Tibial artery (tissue), 4 donors: ENCODE data around the gene ALDH3A1.
A peak's percentile ranks its signal among the peaks of the same experiment; 100 is the strongest.
"Not testable (repeated sequence)": the region's sequence is repeated elsewhere in the genome, so short reads cannot be mapped to it uniquely, and the experiment has no call there.

Experiments used
- DNase-seq, 2 donors: peaks; one replicate each; pipeline ENCODE4 v3.0.0-alpha.2; 2019
- H3K27ac ChIP-seq, 2 donors: fragments of 200-600 bp; sonication (generic) in 1 of 2; 1 replicate in 1 of 2; 2 replicates in 1 of 2; pipeline ENCODE4 v1.5.1; 2018 to 2019; ENCODE audit warnings: mild to moderate bottlenecking in 1 of 2
- H3K27me3 ChIP-seq, 2 donors: fragments of 200-600 bp; sonication (generic) in 1 of 2; one replicate each; pipeline versions ENCODE4 v1.5.1 to v1.6.0; 2016 to 2019
- H3K36me3 ChIP-seq, 3 donors: fragments of 200-600 bp; sonication (generic) in 2 of 3; one replicate each; pipeline ENCODE4 v1.5.1; 2016 to 2019; ENCODE audit warnings: mild to moderate bottlenecking in 2 of 3
- H3K4me1 ChIP-seq, 4 donors: fragments of 200-600 bp; sonication (generic) in 2 of 4; 1 replicate in 3 of 4; 2 replicates in 1 of 4; pipeline ENCODE4 v1.5.1; 2016 to 2019
- H3K4me3 ChIP-seq, 2 donors: fragments of 200-600 bp; sonication (generic) in 1 of 2; 1 replicate in 1 of 2; 2 replicates in 1 of 2; pipeline ENCODE4 v1.5.1; 2018 to 2019; ENCODE audit warnings: mild to moderate bottlenecking in 2 of 2
- H3K9me3 ChIP-seq, 3 donors: fragments of 200-600 bp; sonication (generic) in 1 of 3; one replicate each; pipeline ENCODE4 v1.5.1; 2016 to 2019
- CTCF ChIP-seq, 2 experiments: fragments of 200-600 bp in 1 of 2; fragments of 450-650 bp in 1 of 2; IDR thresholded peaks; one replicate each; pipeline ENCODE4 v1.5.1; 2017 to 2019; ENCODE audit warnings: antibody characterized with exemption in 2 of 2, mild to moderate bottlenecking in 1 of 2, moderate library complexity in 1 of 2
- intact Hi-C: fragments of 100-400 bp; cut with DNase I; formaldehyde crosslinking; loops from one replicate; pipeline ENCODE4 v1.15.0; 2023; ENCODE audit warnings: low total_unique reads

The ALDH3A1 gene

GRCh38 chr17:19769946-19770652 is 22.0 kb upstream of the ALDH3A1 start:
- intact Hi-C loops, result loop anchor here (5.0 kb wide), 1 partner anchor 258 kb away; no protein-coding TSS in a partner anchor
- peak in 1 of 2 donors; percentile 51 for DNase-seq
- H3K36me3 ChIP-seq, result peaks cover 0 to 36% (median 13%) of the 10 kb centered on the region in 3 donors
- no peak overlapping the region for H3K4me3 ChIP-seq
- peaks cover 0 to 16% (median 5%) of the 10 kb centered on the region in 4 donors for H3K4me1 ChIP-seq
- no peak for TF ChIP-seq CTCF (IDR thresholded peaks at IDR 0.05)
- peak overlapping the region in 1 of 2 donors; percentile 8 for H3K27ac ChIP-seq
- H3K9me3 ChIP-seq, result no peaks in the 10 kb centered on the region
- no peaks in the 10 kb centered on the region for H3K27me3 ChIP-seq

- intact Hi-C loops, result loop anchor here (5.0 kb wide), 1 partner anchor 256 kb away; no protein-coding TSS in a partner anchor
- no peak overlapping the region for H3K4me3 ChIP-seq
These were observed 20.1 kb upstream of the ALDH3A1 start for GRCh38 chr17:19768046-19768782.

GRCh38 chr17:19766421-19767270 is 18.5 kb upstream of the ALDH3A1 start:
- no peak overlapping the region for H3K27ac ChIP-seq
- DNase-seq, result peak; percentile 75 to 85

More at GRCh38 chr17:19768046-19768782, 20.1 kb upstream of the ALDH3A1 start:
- DNase-seq, result peak in 1 of 2 donors; percentile 24
- Histone ChIP-seq H3K27me3 (no peaks in the 10 kb centered on the region), H3K36me3 (peaks cover 0 to 17% (median 0%) of the 10 kb centered on the region in 3 donors), H3K4me1 (peaks cover 0 to 16% (median 5%) of the 10 kb centered on the region in 4 donors), H3K27ac (no peak overlapping the region), H3K9me3 (no peaks in the 10 kb centered on the region)
- TF ChIP-seq CTCF (IDR thresholded peaks at IDR 0.05), result no peak

GRCh38 chr17:19766016-19766415 is 17.9 kb upstream of the ALDH3A1 start:
- H3K27ac ChIP-seq, result no peak overlapping the region
- H3K4me3 ChIP-seq, result no peak overlapping the region
- no peaks in the 10 kb centered on the region for H3K27me3 ChIP-seq
- H3K4me1 ChIP-seq, result peaks cover 0 to 16% (median 9%) of the 10 kb centered on the region in 4 donors
- peaks cover 0 to 11% (median 0%) of the 10 kb centered on the region in 3 donors for H3K36me3 ChIP-seq
- DNase-seq, result peak in 1 of 2 donors; percentile 66
- intact Hi-C loops, result loop anchor here (5.0 kb wide), 1 partner anchor 254 kb away; no protein-coding TSS in a partner anchor
- H3K9me3 ChIP-seq, result no peaks in the 10 kb centered on the region
- TF ChIP-seq CTCF (IDR thresholded peaks at IDR 0.05), result no peak

More at GRCh38 chr17:19766421-19767270, 18.5 kb upstream of the ALDH3A1 start:
- intact Hi-C loops, result loop anchor here (5.0 kb wide), 1 partner anchor 254 kb away; no protein-coding TSS in a partner anchor
- no peaks in the 10 kb centered on the region for H3K27me3 ChIP-seq
- TF ChIP-seq CTCF (IDR thresholded peaks at IDR 0.05), result peak; percentile 92 to 98
- no peak overlapping the region for H3K4me3 ChIP-seq
- H3K9me3 ChIP-seq, result no peaks in the 10 kb centered on the region
- H3K4me1 ChIP-seq, result peaks cover 0 to 19% (median 12%) of the 10 kb centered on the region in 4 donors
- peaks cover 0 to 11% (median 0%) of the 10 kb centered on the region in 3 donors for H3K36me3 ChIP-seq

- intact Hi-C loops, result loop anchor here (5.0 kb wide), 1 partner anchor 402 kb away; the partner anchor contains the start of gene B9D1
- not testable (repeated sequence) for H3K4me3 ChIP-seq, H3K27me3 ChIP-seq, H3K9me3 ChIP-seq, H3K36me3 ChIP-seq, H3K27ac ChIP-seq
- DNase-seq, result peak in 1 of 2 donors; percentile 15
- H3K4me1 ChIP-seq, result peaks cover 0 to 16% (median 7%) of the 10 kb centered on the region in 4 donors
These were observed 15.9 kb upstream of the ALDH3A1 start for GRCh38 chr17:19763991-19764390.
